Right lung (tissue), 10 donors: Measurements from ENCODE around the gene RPUSD3. TPM values are rescaled to one million over a fixed set of nuclear protein-coding genes. Genes with fewer than 3 reads are reported as not detected.
A peak's percentile ranks its signal among the peaks of the same experiment; 100 is the strongest.
"Not testable (repeated sequence)": the region's sequence is repeated elsewhere in the genome, so short reads cannot be mapped to it uniquely, and the experiment has no call there.

Source experiments
- DNase-seq, 2 donors: peaks; one replicate each; pipeline ENCODE4 v3.0.0-alpha.2; 2013
- long read RNA-seq, 8 donors: transcript quantifications; one replicate each; lab custom pipeline, GENCODE V29; 2026
- polyA plus RNA-seq, 5 donors: library from polyadenylated mRNA; unstranded; fragments of 120-200 nt; gene quantifications; one replicate each; pipeline versions ENCODE4 v1.2.1 to v1.2.3, GENCODE V29; 2013; ENCODE audit warnings: inconsistent platforms in 1 of 5, low replicate concordance in 1 of 5; ENCODE audit not compliant: insufficient read length in 5 of 5, insufficient read depth in 1 of 5

Gene RPUSD3
- polyA plus RNA-seq = 10 to 100 TPM; 31.0 to 41.7 (median 36.8) TPM
- long read RNA-seq, donor 1, transcript RPUSD3-216 (4 exons, 2,491 nt) = minor isoform, 7 of 30 reads
- long read RNA-seq, donor 1, transcript RPUSD3-212 (2 exons, 996 nt) = minor isoform, 6 of 30 reads
- long read RNA-seq, donor 1, transcript RPUSD3-201 (9 exons, 1,225 nt) = major isoform, 15 of 30 reads
- long read RNA-seq, donor 1, partial matches to known transcripts = 0 of 30 reads
- long read RNA-seq, donor 1, other reads (novel, unspliced or antisense) = 0 of 30 reads
- long read RNA-seq, donor 2, transcript RPUSD3-201 (9 exons, 1,225 nt) = major isoform, 15 of 21 reads
- long read RNA-seq, donor 2, transcript RPUSD3-216 (4 exons, 2,491 nt) = minor isoform, 5 of 21 reads
- long read RNA-seq, donor 2, partial matches to known transcripts = 0 of 21 reads
- long read RNA-seq, donor 2, other reads (novel, unspliced or antisense) = 0 of 21 reads
- long read RNA-seq, donor 3, transcript RPUSD3-216 (4 exons, 2,491 nt) = minor isoform, 6 of 28 reads
- long read RNA-seq, donor 3, transcript RPUSD3-201 (9 exons, 1,225 nt) = major isoform, 17 of 28 reads
- long read RNA-seq, donor 3, partial matches to known transcripts = 0 of 28 reads
- long read RNA-seq, donor 3, other reads (novel, unspliced or antisense) = 0 of 28 reads
- long read RNA-seq, donor 4, transcript RPUSD3-216 (4 exons, 2,491 nt) = major isoform, 6 of 13 reads
- long read RNA-seq, donor 4, transcript RPUSD3-201 (9 exons, 1,225 nt) = major isoform, 6 of 13 reads
- long read RNA-seq, donor 4, partial matches to known transcripts = 0 of 13 reads
- long read RNA-seq, donor 4, other reads (novel, unspliced or antisense) = 0 of 13 reads
- long read RNA-seq, donor 5, transcript RPUSD3-201 (9 exons, 1,225 nt) = major isoform, 11 of 17 reads
- long read RNA-seq, donor 5, partial matches to known transcripts = 0 of 17 reads
- long read RNA-seq, donor 5, other reads (novel, unspliced or antisense) = 0 of 17 reads
- long read RNA-seq, donor 6, transcript RPUSD3-216 (4 exons, 2,491 nt) = minor isoform, 5 of 27 reads
- long read RNA-seq, donor 6, transcript RPUSD3-201 (9 exons, 1,225 nt) = major isoform, 16 of 27 reads
- long read RNA-seq, donor 6, partial matches to known transcripts = 0 of 27 reads
- long read RNA-seq, donor 6, other reads (novel, unspliced or antisense) = 0 of 27 reads
- long read RNA-seq, donor 7, transcript RPUSD3-201 (9 exons, 1,225 nt) = major isoform, 18 of 25 reads
- long read RNA-seq, donor 7, transcript RPUSD3-216 (4 exons, 2,491 nt) = minor isoform, 7 of 25 reads
- long read RNA-seq, donor 7, partial matches to known transcripts = 0 of 25 reads
- long read RNA-seq, donor 7, other reads (novel, unspliced or antisense) = 0 of 25 reads
- long read RNA-seq, donor 8, transcript RPUSD3-201 (9 exons, 1,225 nt) = major isoform, 7 of 16 reads
- long read RNA-seq, donor 8, transcript RPUSD3-216 (4 exons, 2,491 nt) = minor isoform, 6 of 16 reads
- long read RNA-seq, donor 8, partial matches to known transcripts = 0 of 16 reads
- long read RNA-seq, donor 8, other reads (novel, unspliced or antisense) = 0 of 16 reads

- DNase-seq = peak; percentile 97 to 98
Observed at GRCh38 chr3:9843715-9844438, at the start of gene RPUSD3. Gene RPUSD3 (minus strand): TSS chr3:9844008. CDS start chr3:9843990, 18 bp downstream.

- DNase-seq = no peak
Observed at GRCh38 chr3:9891072-9891622, 47.3 kb upstream of the RPUSD3 start.

GRCh38 chr3:9890249-9891071 is 46.7 kb upstream of the RPUSD3 start, which contains the start of gene JAGN1:
Gene JAGN1 (plus strand): TSS chr3:9890610. CDS start chr3:9890723, 113 bp downstream.
- DNase-seq = peak; percentile 89 to 90

- no peak for DNase-seq
Observed at GRCh38 chr3:9889405-9889804, 45.6 kb upstream of the RPUSD3 start.

- DNase-seq = no peak
Observed at GRCh38 chr3:9888540-9888939, 44.7 kb upstream of the RPUSD3 start.

- DNase-seq = no peak
Observed at GRCh38 chr3:9887480-9887879, 43.7 kb upstream of the RPUSD3 start.

- no peak for DNase-seq
Observed at GRCh38 chr3:9886328-9886727, 42.5 kb upstream of the RPUSD3 start.

- no peak for DNase-seq
Observed at GRCh38 chr3:9884555-9885165, 40.9 kb upstream of the RPUSD3 start.

- DNase-seq = no peak
Observed at GRCh38 chr3:9883706-9884554, 40.1 kb upstream of the RPUSD3 start.

GRCh38 chr3:9881441-9881840 is 37.6 kb upstream of the RPUSD3 start:
- DNase-seq = no peak

- no peak for DNase-seq
Observed at GRCh38 chr3:9879830-9880549, 36.2 kb upstream of the RPUSD3 start, which contains the start of gene CIDEC. Gene CIDEC (minus strand): TSS chr3:9880253. CDS start chr3:9878486, 1,767 bp downstream.

- DNase-seq = no peak
Observed at GRCh38 chr3:9878700-9879099, 34.9 kb upstream of the RPUSD3 start.

- no peak for DNase-seq
Observed at GRCh38 chr3:9876991-9877390, 33.2 kb upstream of the RPUSD3 start.

GRCh38 chr3:9876255-9876654 is 32.4 kb upstream of the RPUSD3 start:
- DNase-seq = not testable (repeated sequence)

- no peak for DNase-seq
Observed at GRCh38 chr3:9875448-9875847, 31.6 kb upstream of the RPUSD3 start.

- DNase-seq = not testable (repeated sequence)
Observed at GRCh38 chr3:9872067-9872466, 28.3 kb upstream of the RPUSD3 start.

GRCh38 chr3:9870978-9871377 is 27.2 kb upstream of the RPUSD3 start:
- DNase-seq = no peak
